ENCODE data around the gene USH2A. TPM values are rescaled to one million over a fixed set of nuclear protein-coding genes. Genes with fewer than 3 reads are reported as not detected.

USH2A gene
- polyA plus RNA-seq, 3 donors = not detected

DNA sequence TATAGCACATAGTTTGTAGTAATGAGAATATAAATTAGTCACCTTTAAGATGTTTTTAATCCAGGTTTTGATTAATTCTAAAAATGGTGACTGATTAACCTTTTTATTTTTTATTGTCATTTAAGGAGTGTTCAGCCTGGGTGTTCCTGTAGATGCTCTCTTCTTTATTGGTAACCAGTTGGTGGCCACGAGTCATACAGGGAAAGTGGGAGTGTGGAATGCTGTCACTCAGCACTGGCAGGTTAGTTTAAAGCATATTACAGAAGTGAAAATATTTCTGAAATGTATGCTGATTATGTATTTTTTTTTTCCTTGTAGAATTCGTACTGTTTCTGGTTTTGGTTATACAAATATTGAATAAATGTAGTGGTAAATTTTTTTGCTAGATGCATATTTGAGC is 828.0 kb downstream of the USH2A start:
- WGBS, 3 donors = 77 to 92% (median 85%) methylated on average over 2 of the region's 2 CpGs
- no peak overlapping the region for H3K27ac ChIP-seq (ENCODE audit: low read depth, low read length)

DNA sequence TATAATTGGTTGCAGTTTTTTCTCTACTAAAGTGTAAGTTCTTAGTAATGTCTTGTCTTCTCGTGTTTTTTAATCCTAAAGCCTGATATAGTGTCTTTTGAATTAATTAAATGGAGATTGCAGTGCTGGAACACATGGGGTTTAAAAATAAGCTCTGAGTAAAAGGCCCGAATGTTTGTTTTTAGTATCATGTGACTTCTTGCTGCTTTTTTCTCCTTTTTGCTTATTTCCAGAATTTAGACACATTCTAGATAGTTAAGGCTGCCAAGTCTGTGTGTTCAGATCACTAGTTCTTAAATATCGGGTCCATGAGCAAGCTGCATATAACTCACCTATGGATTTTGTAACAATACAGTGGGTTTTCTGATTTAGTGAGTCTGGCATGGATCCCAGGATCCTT is 828.6 kb downstream of the USH2A start:
- no peak overlapping the region for H3K27ac ChIP-seq (ENCODE audit: low read depth, low read length)
- 61 to 74% (median 70%) methylated on average over 3 of the region's 3 CpGs for WGBS, 3 donors

DNA sequence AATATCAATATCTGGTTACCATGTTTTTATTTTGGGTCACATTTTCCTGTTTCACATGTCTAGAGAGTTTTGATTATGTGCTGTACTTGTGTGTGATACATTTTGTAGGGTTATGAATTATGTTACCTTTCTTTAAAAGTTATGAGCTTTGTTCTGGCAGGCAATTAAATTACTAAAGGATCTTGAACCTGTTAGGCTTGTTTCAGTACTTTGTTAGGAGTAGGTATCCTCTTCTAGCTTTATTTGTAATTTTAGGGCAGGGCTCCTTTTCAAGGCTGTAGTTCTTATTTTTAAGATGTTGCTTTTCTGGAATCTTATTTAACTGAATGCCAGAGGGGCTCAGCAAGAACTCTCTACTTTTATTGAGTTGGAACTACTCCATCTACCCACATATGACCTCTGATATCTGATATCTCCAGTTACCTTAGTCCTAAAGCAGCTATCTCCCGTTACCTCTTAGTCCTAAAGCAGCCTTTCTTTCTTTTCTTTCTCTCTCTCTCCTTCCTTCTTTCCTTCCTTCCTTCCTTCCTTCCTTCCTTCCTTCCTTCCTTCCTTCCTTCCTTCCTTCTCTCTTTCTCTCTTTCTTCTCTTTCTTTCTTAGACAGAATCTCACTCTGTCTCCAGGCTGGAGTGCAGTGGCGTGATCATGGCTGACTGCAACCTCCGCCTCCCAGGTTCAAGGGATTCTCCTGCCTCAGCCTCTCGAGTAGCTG is 832.3 kb downstream of the USH2A start:
- 92 to 97% (median 95%) methylated on average over 4 of the region's 4 CpGs for WGBS, 3 donors
- no peak overlapping the region for H3K27ac ChIP-seq (ENCODE audit: low read depth, low read length)

DNA sequence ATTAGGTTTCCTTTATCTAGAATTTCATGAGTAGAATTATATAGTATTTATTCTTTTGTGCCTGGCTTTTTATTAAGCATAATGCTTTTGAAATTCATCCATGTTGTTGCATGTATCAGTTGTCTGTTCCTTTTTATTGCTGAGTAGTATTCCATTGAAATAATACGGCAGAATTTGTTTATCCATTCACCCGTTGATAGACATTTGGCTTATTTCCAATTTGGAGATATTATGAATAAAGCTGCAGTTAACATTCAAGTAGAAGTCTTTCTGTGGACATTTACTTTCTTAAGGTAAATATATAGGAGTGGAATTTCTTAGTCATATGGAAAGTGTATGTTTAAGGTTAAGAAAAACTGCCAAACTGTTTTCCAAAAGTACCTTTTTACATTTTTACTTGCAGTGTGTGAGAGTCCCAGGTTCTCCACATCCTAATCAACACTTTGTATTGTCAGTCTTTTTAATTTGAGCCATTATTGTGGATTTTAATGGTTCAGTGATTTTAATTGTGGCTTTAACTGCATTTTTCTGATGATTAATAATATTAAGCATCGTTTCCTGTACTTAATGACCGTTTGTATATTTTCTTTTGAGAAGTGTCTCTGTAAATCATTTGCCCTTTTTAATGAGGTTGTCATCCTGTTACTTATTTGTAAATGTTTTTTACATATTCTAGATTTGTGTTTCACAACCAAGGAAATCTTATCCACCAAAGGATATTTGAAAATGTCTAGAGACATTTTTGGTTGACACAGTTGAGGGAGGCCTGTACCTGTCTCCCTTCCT is 833.4 kb downstream of the USH2A start:
- 58 to 85% (median 84%) methylated on average over 4 of the region's 4 CpGs for WGBS, 3 donors

DNA sequence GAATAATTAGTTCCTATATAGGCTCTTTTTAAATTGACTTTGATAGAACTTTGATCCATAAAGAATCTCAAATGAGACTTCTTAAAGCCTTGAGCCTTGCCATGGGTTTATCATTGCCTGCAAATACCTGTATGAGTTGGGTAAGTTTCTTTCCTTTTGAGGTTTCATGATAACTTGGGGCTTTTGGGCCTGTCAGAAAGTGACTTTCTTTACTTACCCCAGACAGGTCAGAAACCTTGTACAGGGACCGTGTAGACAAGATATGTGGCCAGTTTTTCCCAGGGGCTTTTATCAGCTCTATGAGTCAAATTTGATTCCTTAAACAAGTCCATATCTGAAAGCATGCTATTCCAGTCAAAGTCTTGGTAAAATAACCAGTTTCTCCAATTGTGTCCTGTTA is 838.9 kb downstream of the USH2A start:
- H3K27ac ChIP-seq (ENCODE audit: low read depth, low read length) = no peak overlapping the region
- WGBS, 3 donors = 74 to 95% (median 92%) methylated on average over 1 of the region's 1 CpG

More for the DNA sequence above, 833.4 kb downstream of the USH2A start:
- no peak overlapping the region for H3K27ac ChIP-seq (ENCODE audit: low read depth, low read length)

DNA sequence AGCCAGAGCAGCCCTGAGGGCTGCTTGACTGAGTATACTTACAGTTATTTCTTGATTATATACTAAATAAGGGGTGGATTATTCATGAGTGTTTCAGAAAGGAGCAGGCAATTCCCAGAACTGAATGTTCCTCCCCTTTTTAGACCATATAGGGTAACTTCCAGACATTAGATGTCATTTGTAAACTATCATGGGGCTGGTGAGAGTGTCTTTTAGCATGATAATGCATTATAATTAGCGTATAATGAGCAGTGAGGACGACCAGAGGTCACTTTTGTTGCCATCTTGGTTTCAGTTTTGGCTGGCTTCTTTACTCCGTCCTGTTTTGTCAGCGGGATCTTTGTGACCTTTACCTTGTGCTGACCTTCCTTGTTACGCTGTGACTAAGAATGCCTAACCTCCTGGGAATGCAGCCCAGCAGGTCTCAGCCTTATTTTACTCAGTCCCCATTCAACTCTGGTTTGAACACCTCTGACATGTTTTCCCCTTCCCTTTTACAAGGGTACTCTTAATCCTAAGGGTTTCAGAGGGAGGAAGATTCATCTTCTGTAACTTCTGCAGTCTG is 840.0 kb downstream of the USH2A start:
- WGBS, 3 donors = 66 to 81% (median 72%) methylated on average over 5 of the region's 5 CpGs
- no peak overlapping the region for H3K27ac ChIP-seq (ENCODE audit: low read depth, low read length)

DNA sequence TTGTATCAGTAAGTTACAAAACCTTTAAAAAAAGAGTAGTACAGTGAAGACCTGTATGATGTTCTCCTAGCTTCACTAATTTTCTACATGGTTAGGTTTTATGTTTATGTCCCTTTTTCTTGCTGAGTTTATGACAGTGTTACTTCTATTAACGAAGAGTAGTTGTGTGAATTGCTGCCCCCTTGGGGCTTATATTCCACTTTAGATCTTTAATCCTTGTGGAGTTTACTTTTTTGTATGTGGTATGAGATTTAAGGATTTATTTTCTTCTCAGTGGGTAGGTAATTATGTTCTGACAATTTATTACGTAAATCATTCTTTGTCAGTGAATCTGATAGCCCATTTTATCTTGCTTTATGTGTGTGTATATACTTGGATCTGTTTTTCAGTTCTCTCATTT is 841.4 kb downstream of the USH2A start:
- WGBS, 3 donors = 87 to 95% (median 94%) methylated on average over 2 of the region's 2 CpGs
- no peak overlapping the region for H3K27ac ChIP-seq (ENCODE audit: low read depth, low read length)
